Neuronal stem cell (in vitro differentiated cells): ENCODE measurements around the gene ARHGEF26.
"Not testable (repeated sequence)": the region's sequence is repeated elsewhere in the genome, so short reads cannot be mapped to it uniquely, and the experiment has no call there.

Experiments used
- DNase-seq: peaks from one replicate; pipeline ENCODE4 v3.0.0-alpha.2; 2013; ENCODE audit warnings: low spot score
- H2AFZ ChIP-seq: one replicate; pipeline ENCODE4 v1.6.1; 2013; ENCODE audit warnings: mild to moderate bottlenecking, low read length, inconsistent platforms
- H2AK5ac ChIP-seq: 2 replicates; pipeline ENCODE4 v1.6.1; 2013; ENCODE audit warnings: low read depth, mild to moderate bottlenecking, inconsistent platforms, low read length, moderate library complexity, mixed read lengths
- H2BK120ac ChIP-seq: 2 replicates; pipeline ENCODE4 v1.6.1; 2013; ENCODE audit warnings: low read depth, mild to moderate bottlenecking, inconsistent platforms, low read length, moderate library complexity, mixed read lengths
- H2BK12ac ChIP-seq: one replicate; pipeline ENCODE4 v1.6.1; 2013; ENCODE audit warnings: low read length, inconsistent platforms
- H2BK15ac ChIP-seq: 2 replicates; pipeline ENCODE4 v1.6.1; 2013; ENCODE audit warnings: mild to moderate bottlenecking, low read length, inconsistent platforms, mixed read lengths
- H2BK5ac ChIP-seq: one replicate; pipeline ENCODE4 v1.6.1; 2013; ENCODE audit warnings: inconsistent platforms, mild to moderate bottlenecking, low read length, moderate library complexity
- H3K14ac ChIP-seq: one replicate; pipeline ENCODE4 v1.6.1; 2013; ENCODE audit warnings: low read length, inconsistent platforms
- H3K18ac ChIP-seq: 2 replicates; pipeline ENCODE4 v1.6.1; 2013; ENCODE audit warnings: low read length, inconsistent platforms
- H3K23ac ChIP-seq: 2 replicates; pipeline ENCODE4 v1.6.1; 2013; ENCODE audit warnings: low read depth, mild to moderate bottlenecking, mixed read lengths, low read length, inconsistent platforms; ENCODE audit not compliant: poor library complexity
- H3K27ac ChIP-seq: replicated peaks from 3 replicates; pipeline ENCODE4 v1.5.1; 2013; ENCODE audit warnings: low read length, inconsistent platforms
- H3K27me3 ChIP-seq, 3 experiments: 2 replicates each; pipeline ENCODE4 v1.6.1; 2013; ENCODE audit warnings: low read length in 3 of 3, mild to moderate bottlenecking in 2 of 3, inconsistent platforms in 1 of 3, low read depth in 1 of 3, mixed read lengths in 1 of 3, moderate library complexity in 1 of 3; ENCODE audit not compliant: control insufficient read depth in 3 of 3, insufficient read depth in 3 of 3
- H3K36me3 ChIP-seq, 2 donors: replicated peaks in 1 of 2; 2 replicates each; pipeline ENCODE4 v1.6.1; 2013; ENCODE audit warnings: low read length in 2 of 2; ENCODE audit not compliant: control insufficient read depth in 2 of 2, insufficient read depth in 2 of 2
- H3K4ac ChIP-seq: 2 replicates; pipeline ENCODE4 v1.6.1; 2013; ENCODE audit warnings: inconsistent platforms, mild to moderate bottlenecking, low read length, moderate library complexity
- H3K4me1 ChIP-seq, 2 donors: 1 replicate in 1 of 2; 2 replicates in 1 of 2; pipeline ENCODE4 v1.6.1; 2013; ENCODE audit warnings: low read length in 2 of 2, low read depth in 1 of 2; ENCODE audit not compliant: control insufficient read depth in 2 of 2, insufficient read depth in 1 of 2
- H3K4me2 ChIP-seq: one replicate; pipeline ENCODE4 v1.6.1; 2013; ENCODE audit warnings: mild to moderate bottlenecking, low read length, inconsistent platforms; ENCODE audit not compliant: insufficient read depth, poor library complexity, severe bottlenecking
- H3K4me3 ChIP-seq, 2 donors: 2 replicates each; pipeline ENCODE4 v1.5.1; 2013; ENCODE audit warnings: low read length in 2 of 2, mild to moderate bottlenecking in 2 of 2, inconsistent platforms in 1 of 2, moderate library complexity in 1 of 2
- H3K79me1 ChIP-seq: one replicate; pipeline ENCODE4 v1.6.1; 2013; ENCODE audit warnings: low read depth, mild to moderate bottlenecking, inconsistent platforms, low read length, moderate library complexity
- H3K9ac ChIP-seq: one replicate; pipeline ENCODE4 v1.6.1; 2013; ENCODE audit warnings: mild to moderate bottlenecking, low read depth, low read length, inconsistent platforms; ENCODE audit not compliant: poor library complexity
- H3K9me3 ChIP-seq, 2 donors: replicated peaks in 1 of 2; 2 replicates each; pipeline versions ENCODE3 to v1.6.1; 2013; ENCODE audit warnings: low read length in 2 of 2, mild to moderate bottlenecking in 2 of 2, inconsistent platforms in 1 of 2, low read depth in 1 of 2, mixed read lengths in 1 of 2, moderate library complexity in 1 of 2; ENCODE audit not compliant: control insufficient read depth in 2 of 2, insufficient read depth in 1 of 2
- H4K8ac ChIP-seq: one replicate; pipeline ENCODE4 v1.6.1; 2013; ENCODE audit warnings: low read depth, mild to moderate bottlenecking, inconsistent platforms, low read length, moderate library complexity
- H4K91ac ChIP-seq: one replicate; pipeline ENCODE4 v1.6.1; 2013; ENCODE audit warnings: low read length, low read depth, mild to moderate bottlenecking, inconsistent platforms; ENCODE audit not compliant: poor library complexity
- WGBS, 2 donors: extraction: QIAGEN DNeasy Blood & Tissue Kit; methylation state at CpG; one replicate each; pipeline ENCODE4 v1.1.7; 2013; ENCODE audit warnings: missing lambda C conversion rate in 2 of 2, mixed read lengths in 1 of 2; ENCODE audit not compliant: insufficient read length in 2 of 2, insufficient replicate concordance in 1 of 2; ENCODE audit errors: extremely low coverage in 2 of 2; 5-methylcytosine and 5-hydroxymethylcytosine counted together

The ARHGEF26 gene

DNA sequence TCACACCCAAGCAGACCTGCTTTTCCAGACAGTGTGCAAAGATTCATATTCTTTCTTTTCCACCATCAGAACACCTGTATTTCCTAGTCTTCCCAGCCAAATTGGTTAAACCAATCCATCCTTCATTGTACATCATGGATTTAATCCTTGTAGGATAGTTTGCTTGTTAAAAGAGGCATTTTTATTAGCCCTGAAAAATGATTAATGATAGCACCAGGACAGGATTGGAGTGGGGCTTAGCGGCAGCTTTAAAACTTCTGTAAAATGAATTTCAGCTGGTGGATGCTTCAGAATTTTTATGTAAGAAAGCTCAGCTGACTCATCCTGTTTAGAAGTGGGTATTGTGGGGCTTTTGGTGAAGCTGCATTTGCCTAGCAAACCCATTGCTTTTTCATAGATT lies 36.1 kb upstream of the ARHGEF26 start:
- Histone ChIP-seq H3K23ac (no peak overlapping the region), H3K14ac (no peak overlapping the region), H3K79me1 (no peaks in the 10 kb centered on the region), H3K9me3 (peaks cover 2 to 6% of the 10 kb centered on the region in 2 donors), H4K91ac (no peak overlapping the region), H3K4me1 (no peaks in the 10 kb centered on the region), H3K18ac (no peak overlapping the region), H2BK5ac (no peak overlapping the region), H2BK15ac (no peak overlapping the region), H3K4me3 (no peak overlapping the region), H3K4me2 (no peak overlapping the region), H3K9ac (no peak overlapping the region), H2BK120ac (no peak overlapping the region), H3K27me3 (no peaks in the 10 kb centered on the region), H3K36me3 (no peaks in the 10 kb centered on the region), H3K4ac (no peak overlapping the region), H2BK12ac (no peak overlapping the region), H4K8ac (no peak overlapping the region), H3K27ac (no peak overlapping the region), H2AK5ac (no peak overlapping the region), H2AFZ (no peak overlapping the region)
- WGBS, 2 donors, result no CpG with 5 or more reads among the region's 1 CpG
- DNase-seq, result no peak

DNA sequence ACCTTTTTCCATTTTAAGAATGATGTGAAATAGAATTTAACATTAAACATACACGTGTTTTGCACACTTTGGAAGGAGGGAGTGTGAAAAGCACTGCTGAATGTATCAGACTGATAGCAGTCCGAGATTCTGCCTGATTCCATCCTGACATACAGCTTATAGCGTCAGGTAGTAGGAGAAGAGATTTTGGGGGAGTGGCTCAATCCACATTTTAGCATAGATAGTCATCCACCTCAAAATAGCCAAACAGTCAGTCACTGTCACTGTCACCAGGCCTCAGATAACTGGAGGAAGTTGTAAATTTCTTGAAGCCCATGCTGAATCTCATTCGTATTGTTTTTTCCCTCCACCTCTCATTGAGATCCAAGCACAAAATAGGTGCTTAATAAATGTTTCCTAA lies 35.4 kb upstream of the ARHGEF26 start:
- Histone ChIP-seq H2BK15ac (no peak overlapping the region), H2AK5ac (no peak overlapping the region), H2BK120ac (no peak overlapping the region), H3K4me2 (no peak overlapping the region), H3K18ac (no peak overlapping the region), H3K4me1 (no peaks in the 10 kb centered on the region), H3K23ac (no peak overlapping the region), H4K8ac (no peak overlapping the region), H3K27ac (no peak overlapping the region), H2AFZ (no peak overlapping the region), H4K91ac (no peak overlapping the region), H2BK5ac (no peak overlapping the region), H3K9ac (no peak overlapping the region), H3K9me3 (peaks cover 2 to 6% of the 10 kb centered on the region in 2 donors), H3K4me3 (no peak overlapping the region), H3K36me3 (no peaks in the 10 kb centered on the region), H3K27me3 (no peaks in the 10 kb centered on the region), H3K79me1 (no peaks in the 10 kb centered on the region), H3K14ac (no peak overlapping the region), H2BK12ac (no peak overlapping the region), H3K4ac (no peak overlapping the region)
- DNase-seq, result no peak
- WGBS, 2 donors, result no CpG with 5 or more reads among the region's 4 CpGs

- Histone ChIP-seq H3K79me1 (no peaks in the 10 kb centered on the region), H3K18ac (no peak overlapping the region), H2BK5ac (no peak overlapping the region), H2AK5ac (no peak overlapping the region), H3K36me3 (no peaks in the 10 kb centered on the region), H2AFZ (no peak overlapping the region), H3K4me2 (no peak overlapping the region), H4K8ac (no peak overlapping the region), H3K9me3 (peaks cover 2 to 6% of the 10 kb centered on the region in 2 donors), H3K23ac (no peak overlapping the region), H2BK15ac (no peak overlapping the region), H3K4me1 (no peaks in the 10 kb centered on the region), H3K27me3 (no peaks in the 10 kb centered on the region), H2BK12ac (no peak overlapping the region), H4K91ac (no peak overlapping the region), H3K9ac (no peak overlapping the region), H3K4ac (no peak overlapping the region), H3K27ac (no peak overlapping the region), H2BK120ac (no peak overlapping the region), H3K4me3 (no peak overlapping the region), H3K14ac (no peak overlapping the region)
- DNase-seq, result no peak
- no CpG with 5 or more reads among the region's 1 CpG for WGBS, 2 donors
Observed at GRCh38 chr3:154086286-154086685, 34.9 kb upstream of the ARHGEF26 start.

GRCh38 chr3:154087756-154088480 lies 33.3 kb upstream of the ARHGEF26 start:
- Histone ChIP-seq H3K4me3 (peak overlapping the region in 1 of 2 donors; percentile 50), H3K18ac (peak overlapping the region; percentile 38)
- not testable (repeated sequence) for H3K4me2 ChIP-seq, DNase-seq, H3K79me1 ChIP-seq, H3K27me3 ChIP-seq, H2BK15ac ChIP-seq, H2AK5ac ChIP-seq, H3K4me1 ChIP-seq, H2BK5ac ChIP-seq, H4K8ac ChIP-seq, H3K27ac ChIP-seq, H3K23ac ChIP-seq, H3K9me3 ChIP-seq, H2AFZ ChIP-seq, H3K14ac ChIP-seq, H3K4ac ChIP-seq, H3K9ac ChIP-seq, H4K91ac ChIP-seq, H2BK12ac ChIP-seq, H3K36me3 ChIP-seq, H2BK120ac ChIP-seq
- no CpG with 5 or more reads among the region's 26 CpGs for WGBS, 2 donors
